HCT116 (cell line): ENCODE data around the gene EGR4. TPM values are rescaled to one million over a fixed set of nuclear protein-coding genes. Genes with fewer than 3 reads are reported as not detected.

Experiments used
- ATAC-seq: fragments of 200-7000 bp; cut with Tn5 transposase; 2 replicates; pipeline ENCODE4 v1.9.1; 2020; ENCODE audit warnings: mild to moderate bottlenecking, moderate library complexity
- BruUV-seq: library from RNA; stranded (reverse); fragments of 400-500 nt; replicated peaks from 2 replicates; lab custom pipeline; 2021; lab: Mats Ljungman, UMichigan
- CTCF ChIA-PET: fragments of 300-600 bp; sonication (Branson Sonifier 250); formaldehyde crosslinking; loops from one replicate; lab custom pipeline; 2021; ENCODE audit warnings: antibody characterized with exemption; lab: Charles Lee
- POLR2A ChIA-PET: fragments of 300-600, 350-600 bp; sonication (Branson Sonifier 250); formaldehyde crosslinking; loops from one replicate; lab custom pipeline; 2021; ENCODE audit warnings: antibody characterized with exemption; lab: Charles Lee
- RAD21 ChIA-PET, 2 experiments: fragments of 300-600 bp; sonication (Branson Sonifier 250); formaldehyde crosslinking; loops; one replicate each; lab custom pipeline; 2023; ENCODE audit warnings: low total read pairs in 2 of 2; ENCODE audit not compliant: uncharacterized antibody in 2 of 2, unreplicated experiment in 2 of 2, low non-redundant PET in 1 of 2; lab: Charles Lee
- DNase-seq: peaks from one replicate; pipeline ENCODE4 v3.0.0-alpha.2; 2010; ENCODE audit warnings: low read depth, low spot score
- H2AFZ ChIP-seq: fragments of 200-600 bp; shearing (Covaris generic), sonication (generic); 2 replicates; pipeline ENCODE4 v1.6.1; 2017; ENCODE audit warnings: low read depth, mixed run types, mixed read lengths, antibody characterized with exemption, low read length; ENCODE audit not compliant: poor library complexity, severe bottlenecking
- H3K27ac ChIP-seq: 2 replicates; pipeline ENCODE4 v1.5.1; 2012; ENCODE audit warnings: low read depth, low read length
- H3K27me3 ChIP-seq: fragments of 200-600 bp; sonication (generic); 2 replicates; pipeline ENCODE4 v1.6.1; 2016; ENCODE audit warnings: mixed run types, low read length, mixed read lengths; ENCODE audit not compliant: insufficient read depth
- H3K36me3 ChIP-seq, 2 experiments: fragments of 200-500 bp in 1 of 2; fragments of 200-600 bp in 1 of 2; sonication (Bioruptor generic) in 1 of 2; sonication (generic) in 1 of 2; 2 replicates each; pipeline versions ENCODE4 v1.5.1 to v1.6.1; 2014 to 2016; ENCODE audit warnings: low read length in 2 of 2, inconsistent platforms in 1 of 2, mixed read lengths in 1 of 2, mixed run types in 1 of 2; ENCODE audit not compliant: insufficient read depth in 2 of 2, control insufficient read depth in 1 of 2
- H3K4me1 ChIP-seq, 2 experiments: fragments of 200-600 bp in 1 of 2; sonication (generic) in 1 of 2; 2 replicates each; pipeline versions ENCODE4 v1.5.1 to v1.6.1; 2012 to 2017; ENCODE audit warnings: low read length in 2 of 2, inconsistent platforms in 1 of 2, mild to moderate bottlenecking in 1 of 2, mixed read lengths in 1 of 2, mixed run types in 1 of 2, moderate library complexity in 1 of 2; ENCODE audit not compliant: insufficient read depth in 2 of 2, control insufficient read depth in 1 of 2
- H3K4me2 ChIP-seq: fragments of 200-600 bp; sonication (generic); 2 replicates; pipeline ENCODE4 v1.6.1; 2017; ENCODE audit warnings: mixed run types, low read length, mixed read lengths
- H3K4me3 ChIP-seq, 2 experiments: fragments of 200-600 bp in 1 of 2; sonication (generic) in 1 of 2; replicated peaks in 1 of 2; 2 replicates each; pipeline ENCODE4 v1.5.1; 2011 to 2016; ENCODE audit warnings: low read length in 2 of 2, control low read depth in 1 of 2, low read depth in 1 of 2, mild to moderate bottlenecking in 1 of 2, mixed read lengths in 1 of 2, mixed run types in 1 of 2
- H3K79me2 ChIP-seq: fragments of 200-600 bp; sonication (generic); 2 replicates; pipeline ENCODE4 v1.6.1; 2017; ENCODE audit warnings: mild to moderate bottlenecking, mixed run types, low read length, moderate library complexity, mixed read lengths; ENCODE audit not compliant: insufficient read depth
- H3K9ac ChIP-seq: fragments of 200-600 bp; sonication (generic); 2 replicates; pipeline ENCODE4 v1.6.1; 2016; ENCODE audit warnings: low read length, mixed read lengths
- H3K9me2 ChIP-seq: fragments of 200-600 bp; sonication (generic), shearing (Covaris generic); 2 replicates; pipeline ENCODE4 v1.6.1; 2017; ENCODE audit warnings: mixed run types, mild to moderate bottlenecking, moderate library complexity; ENCODE audit not compliant: insufficient read depth
- H3K9me3 ChIP-seq, 2 experiments: fragments of 200-500 bp in 1 of 2; fragments of 200-600 bp in 1 of 2; sonication (Bioruptor generic) in 1 of 2; sonication (generic) in 1 of 2; 2 replicates each; pipeline ENCODE4 v1.6.1; 2014 to 2017; ENCODE audit warnings: low read length in 2 of 2, mixed read lengths in 2 of 2, inconsistent platforms in 1 of 2, low read depth in 1 of 2, mild to moderate bottlenecking in 1 of 2, mixed run types in 1 of 2, moderate library complexity in 1 of 2; ENCODE audit not compliant: control insufficient read depth in 1 of 2, insufficient read depth in 1 of 2
- H4K20me1 ChIP-seq: fragments of 200-600 bp; sonication (generic), shearing (Covaris generic); 2 replicates; pipeline ENCODE4 v1.6.1; 2017; ENCODE audit warnings: mixed run types, mild to moderate bottlenecking, moderate library complexity; ENCODE audit not compliant: insufficient read depth
- ATF3 ChIP-seq: IDR thresholded peaks from 2 replicates; pipeline ENCODE4 v1.6.1; 2012
- CBX3 ChIP-seq: IDR thresholded peaks from 2 replicates; pipeline ENCODE4 v1.6.1; 2012; ENCODE audit warnings: low read depth
- CTCF ChIP-seq, 3 experiments: fragments of 200-600 bp in 1 of 3; sonication (generic) in 1 of 3; IDR thresholded peaks in 2 of 3; conservative IDR thresholded peaks in 1 of 3; 2 replicates each; pipeline ENCODE4 v1.5.1; 2012 to 2017; ENCODE audit warnings: low read depth in 2 of 3, low read length in 2 of 3, antibody characterized with exemption in 1 of 3, borderline replicate concordance in 1 of 3, control low read depth in 1 of 3, mild to moderate bottlenecking in 1 of 3, mixed read lengths in 1 of 3, mixed run types in 1 of 3, moderate library complexity in 1 of 3; ENCODE audit not compliant: insufficient read depth in 1 of 3
- EZH2 ChIP-seq: fragments of 200-600 bp; sonication (generic); IDR thresholded peaks from 2 replicates; pipeline ENCODE4 v1.6.1; 2017; ENCODE audit warnings: antibody characterized with exemption, mixed run types
- EZH2phosphoT487 ChIP-seq: fragments of 200-600 bp; IDR thresholded peaks from 2 replicates; pipeline ENCODE4 v1.6.1; 2018; ENCODE audit warnings: antibody characterized with exemption, borderline replicate concordance
- FOSL1 ChIP-seq: IDR thresholded peaks from 2 replicates; pipeline ENCODE4 v1.6.1; 2012; ENCODE audit warnings: low read depth
- JUND ChIP-seq: IDR thresholded peaks from 2 replicates; pipeline ENCODE4 v1.6.1; 2012
- MAX ChIP-seq: IDR thresholded peaks from 2 replicates; pipeline ENCODE4 v1.6.1; 2012
- POLR2AphosphoS5 ChIP-seq: IDR thresholded peaks from 2 replicates; pipeline ENCODE4 v1.6.1; 2011; ENCODE audit warnings: mild to moderate bottlenecking, low read depth, low read length, moderate library complexity
- RAD21 ChIP-seq: IDR thresholded peaks from 2 replicates; pipeline ENCODE4 v1.6.1; 2012; ENCODE audit warnings: low read depth, mild to moderate bottlenecking
- SIN3A ChIP-seq: IDR thresholded peaks from 2 replicates; pipeline ENCODE4 v1.6.1; 2012; ENCODE audit warnings: low read depth
- SP1 ChIP-seq: IDR thresholded peaks from 2 replicates; pipeline ENCODE4 v1.6.1; 2012; ENCODE audit warnings: low read depth
- SRF ChIP-seq: IDR thresholded peaks from 2 replicates; pipeline ENCODE4 v1.6.1; 2012; ENCODE audit warnings: low read depth
- YY1 ChIP-seq: IDR thresholded peaks from 2 replicates; pipeline ENCODE4 v1.6.1; 2011; ENCODE audit warnings: low read length, low read depth, moderate library complexity, mild to moderate bottlenecking; ENCODE audit not compliant: insufficient replicate concordance; ENCODE audit errors: extremely low read depth
- ZNF274 ChIP-seq: fragments of 200-500 bp; sonication (Bioruptor generic); IDR thresholded peaks from 2 replicates; pipeline ENCODE4 v1.6.1; 2014; ENCODE audit warnings: mild to moderate bottlenecking, low read depth, low read length, inconsistent platforms
- intact Hi-C: fragments of 100-400 bp; cut with micrococcal nuclease; formaldehyde crosslinking; loops from 2 replicates; pipeline ENCODE4 v1.10.0; 2022
- total RNA-seq: library from RNA; stranded (reverse); gene quantifications from one replicate; pipeline ENCODE4 v1.2.1, GENCODE V29; 2021; ENCODE audit not compliant: unreplicated experiment

EGR4 gene
- total RNA-seq, 1 experiment from 2014 or later = 0.37 TPM

GRCh38 chr2:73307720-73308119, 14.4 kb upstream of the EGR4 start:
- Histone ChIP-seq H3K9me2 (no peaks in the 10 kb centered on the region), H3K27me3 (no peaks in the 10 kb centered on the region), H3K9ac (no peak overlapping the region), H3K4me1 (no peaks in the 10 kb centered on the region), H3K27ac (no peak overlapping the region), H4K20me1 (no peaks in the 10 kb centered on the region), H3K4me2 (no peak overlapping the region), H3K79me2 (no peaks in the 10 kb centered on the region), H3K4me3 (no peak overlapping the region), H2AFZ (no peak overlapping the region), H3K36me3 (no peaks in the 10 kb centered on the region), H3K9me3 (no peaks in the 10 kb centered on the region)
- ChIA-PET CTCF (no interaction called here), RAD21 (no interaction called here), POLR2A (no interaction called here)
- no peak for TF ChIP-seq YY1
- no peak for TF ChIP-seq EZH2phosphoT487
- TF ChIP-seq SIN3A = no peak
- no peak for TF ChIP-seq ATF3
- TF ChIP-seq EZH2 = no peak
- TF ChIP-seq MAX = no peak
- TF ChIP-seq ZNF274 = no peak
- TF ChIP-seq RAD21 = no peak
- DNase-seq = no peak
- intact Hi-C loops = no loop called here
- ATAC-seq = no peak
- BruUV-seq = no TSS peak

GRCh38 chr2:73301636-73302035, 8.3 kb upstream of the EGR4 start:
- no peaks in the 10 kb centered on the region for H3K9me3 ChIP-seq
- ChIA-PET RAD21 (no interaction called here), POLR2A (no interaction called here), CTCF (no interaction called here)
- ATAC-seq (no peak), DNase-seq (no peak)
- no peak overlapping the region for H3K9ac ChIP-seq
- no peak overlapping the region for H3K27ac ChIP-seq
- H3K4me3 ChIP-seq = no peak overlapping the region
- H3K9me2 ChIP-seq = no peaks in the 10 kb centered on the region
- H3K4me1 ChIP-seq = no peaks in the 10 kb centered on the region
- 0 out of 2 replicates have a peak, but pooled peaks cover 4% of the 10 kb centered on the region for H3K27me3 ChIP-seq
- no peaks in the 10 kb centered on the region for H4K20me1 ChIP-seq
- H3K79me2 ChIP-seq = no peaks in the 10 kb centered on the region
- H3K36me3 ChIP-seq = no peaks in the 10 kb centered on the region
- BruUV-seq = no TSS peak
- H3K4me2 ChIP-seq = no peak overlapping the region
- intact Hi-C loops = no loop called here
- H2AFZ ChIP-seq = no peak overlapping the region
- no peak for TF ChIP-seq JUND
- no peak for TF ChIP-seq SRF
- no peak for TF ChIP-seq FOSL1
- no peak for TF ChIP-seq SP1
- no peak for TF ChIP-seq POLR2AphosphoS5
- no peak for TF ChIP-seq CBX3
- no peak for TF ChIP-seq EZH2phosphoT487
- no peak for TF ChIP-seq ATF3
- no peak for TF ChIP-seq ZNF274
- TF ChIP-seq YY1 = no peak
- TF ChIP-seq MAX = no peak
- TF ChIP-seq CTCF (IDR thresholded peaks at IDR 0.05 in 2 of 3, conservative IDR thresholded peaks at IDR 0.05 in 1 of 3; ENCODE audit: borderline replicate concordance in 1 of 3, insufficient read depth in 1 of 3, low read depth in 2 of 3, low read length in 2 of 3) = no peak
